Mammary epithelial cell (primary cell): ENCODE data around the gene EPHA5.

Experiments
- CTCF ChIP-seq, 2 donors: IDR thresholded peaks in 1 of 2; conservative IDR thresholded peaks in 1 of 2; 2 replicates each; pipeline ENCODE4 v1.5.1; 2011 to 2012; ENCODE audit warnings: inconsistent platforms in 2 of 2, low read length in 2 of 2, mild to moderate bottlenecking in 2 of 2, control low read depth in 1 of 2, low read depth in 1 of 2; ENCODE audit not compliant: insufficient read depth in 1 of 2; ENCODE audit errors: extremely low read depth in 1 of 2
- EZH2 ChIP-seq: IDR thresholded peaks from 2 replicates; pipeline ENCODE4 v1.6.1; 2012; ENCODE audit warnings: low read length, inconsistent platforms, borderline replicate concordance

- no peak for TF ChIP-seq CTCF (conservative IDR thresholded peaks at IDR 0.05 in 1 of 2, IDR thresholded peaks at IDR 0.05 in 1 of 2; ENCODE audit: extremely low read depth in 1 of 2, insufficient read depth in 1 of 2, low read depth in 1 of 2, low read length in 2 of 2)
- no peak for TF ChIP-seq EZH2
Observed at GRCh38 chr4:65671372-65671771, 1.1 kb upstream of the EPHA5 start.
